ENCODE results near the gene GRIN3B. TPM values are rescaled to one million over a fixed set of nuclear protein-coding genes. Genes with fewer than 3 reads are reported as not detected.
"Not testable (repeated sequence)": the region's sequence is repeated elsewhere in the genome, so short reads cannot be mapped to it uniquely, and the experiment has no call there.

The GRIN3B gene
- under 1 TPM in 9 of 10 donors, not detected in 1; 0.13 to 0.35 (median 0.17) TPM for polyA plus RNA-seq (ENCODE audit: insufficient read length in 10 of 10)
- long read RNA-seq, donor 1 = 0 reads
- long read RNA-seq, donor 2 = 0 reads
- long read RNA-seq, donor 3 = 0 reads
- long read RNA-seq, donor 4 = 0 reads
- long read RNA-seq, donor 5 = 0 reads
- long read RNA-seq, donor 6 = 0 reads
- long read RNA-seq, donor 7 = 0 reads
- long read RNA-seq, donor 8 = 0 reads
- long read RNA-seq, donor 9 = 0 reads

GRCh38 chr19:1000095-1000494 is at the start of gene GRIN3B:
TSS of gene GRIN3B (plus strand) at chr19:1000419. CDS start at chr19:1000438, 19 bp downstream.
- DNase-seq = peak in 1 of 3 donors; percentile 56

GRCh38 chr19:952049-952679 is 48.1 kb upstream of the GRIN3B start:
- no peak for DNase-seq

GRCh38 chr19:952680-953444 is 47.4 kb upstream of the GRIN3B start:
- no peak for DNase-seq

GRCh38 chr19:953445-954271 is 46.6 kb upstream of the GRIN3B start:
- DNase-seq = no peak

GRCh38 chr19:954272-954671 is 45.9 kb upstream of the GRIN3B start:
- no peak for DNase-seq

- no peak for DNase-seq
Measured at GRCh38 chr19:954672-955494, 45.3 kb upstream of the GRIN3B start.

- DNase-seq = no peak
Measured at GRCh38 chr19:955803-956765, 44.1 kb upstream of the GRIN3B start.

- DNase-seq = no peak
Measured at GRCh38 chr19:956766-957440, 43.3 kb upstream of the GRIN3B start.

- DNase-seq = not testable (repeated sequence)
Measured at GRCh38 chr19:957578-957977, 42.6 kb upstream of the GRIN3B start.

- DNase-seq = no peak
Measured at GRCh38 chr19:958967-959855, 41.0 kb upstream of the GRIN3B start.

GRCh38 chr19:960020-960419 is 40.2 kb upstream of the GRIN3B start:
- no peak for DNase-seq

- DNase-seq = no peak
Measured at GRCh38 chr19:960601-960938, 39.6 kb upstream of the GRIN3B start.

GRCh38 chr19:961866-962620 is 38.2 kb upstream of the GRIN3B start:
- no peak for DNase-seq

GRCh38 chr19:962683-963400 is 37.4 kb upstream of the GRIN3B start:
- no peak for DNase-seq

- no peak for DNase-seq
Measured at GRCh38 chr19:963486-963951, 36.7 kb upstream of the GRIN3B start.

- DNase-seq = no peak
Measured at GRCh38 chr19:964116-964520, 36.1 kb upstream of the GRIN3B start.

All from muscle of back (tissue), 13 donors.